Adrenal gland (tissue), 5 donors: Measurements from ENCODE around the gene FNDC3B.

Experiments used
- POLR2A ChIP-seq, 2 donors: fragments of 450-650 bp; IDR thresholded peaks; one replicate each; pipeline ENCODE4 v1.6.1; 2017; ENCODE audit warnings: antibody characterized with exemption in 2 of 2, mild to moderate bottlenecking in 2 of 2, moderate library complexity in 1 of 2
- TF ChIP-seq, protein P1 (sequence below), 6 experiments: fragments of 450-650 bp in 4 of 6; fragments of 200-600 bp in 2 of 6; sonication (generic) in 1 of 6; IDR thresholded peaks; 1 replicate in 5 of 6; 2 replicates in 1 of 6; pipeline versions ENCODE4 v1.5.1 to v1.8.0; 2016 to 2021; ENCODE audit warnings: antibody characterized with exemption in 6 of 6, mild to moderate bottlenecking in 2 of 6, moderate library complexity in 1 of 6
- donor health status: DM: no; HTN: no; CAD: no.

DNA sequence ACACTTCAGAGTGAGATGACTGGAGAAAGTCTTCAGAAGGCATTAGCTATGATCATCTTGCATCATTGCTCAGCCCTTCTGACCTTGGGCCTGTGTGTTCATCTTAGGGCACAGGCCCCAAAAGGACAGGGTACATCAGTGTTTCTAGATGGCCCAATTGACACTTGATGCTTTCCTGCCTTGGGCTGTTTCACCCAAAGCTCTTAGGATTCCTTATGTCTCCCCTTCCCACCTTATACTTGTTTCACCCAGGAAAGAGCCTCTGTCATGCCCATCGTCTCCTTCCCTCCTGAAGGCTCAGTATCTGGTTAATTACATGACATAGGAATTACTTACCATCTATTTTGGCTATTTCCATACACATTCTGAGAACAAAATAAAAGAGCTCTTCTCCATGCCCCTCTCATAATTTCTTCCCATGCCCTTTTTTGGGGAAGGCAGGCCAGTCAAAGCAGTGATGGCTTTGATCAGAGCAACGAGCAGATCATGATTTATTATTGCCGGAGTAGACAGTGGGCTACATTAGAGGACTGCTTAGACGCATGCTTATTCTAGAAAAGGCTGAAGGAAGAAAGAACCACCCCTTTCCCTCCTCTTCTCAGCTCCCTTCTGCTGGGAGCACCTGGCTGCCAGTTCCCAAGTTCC, 335.9 kb downstream of the FNDC3B start:
- TF ChIP-seq, protein P1, sequence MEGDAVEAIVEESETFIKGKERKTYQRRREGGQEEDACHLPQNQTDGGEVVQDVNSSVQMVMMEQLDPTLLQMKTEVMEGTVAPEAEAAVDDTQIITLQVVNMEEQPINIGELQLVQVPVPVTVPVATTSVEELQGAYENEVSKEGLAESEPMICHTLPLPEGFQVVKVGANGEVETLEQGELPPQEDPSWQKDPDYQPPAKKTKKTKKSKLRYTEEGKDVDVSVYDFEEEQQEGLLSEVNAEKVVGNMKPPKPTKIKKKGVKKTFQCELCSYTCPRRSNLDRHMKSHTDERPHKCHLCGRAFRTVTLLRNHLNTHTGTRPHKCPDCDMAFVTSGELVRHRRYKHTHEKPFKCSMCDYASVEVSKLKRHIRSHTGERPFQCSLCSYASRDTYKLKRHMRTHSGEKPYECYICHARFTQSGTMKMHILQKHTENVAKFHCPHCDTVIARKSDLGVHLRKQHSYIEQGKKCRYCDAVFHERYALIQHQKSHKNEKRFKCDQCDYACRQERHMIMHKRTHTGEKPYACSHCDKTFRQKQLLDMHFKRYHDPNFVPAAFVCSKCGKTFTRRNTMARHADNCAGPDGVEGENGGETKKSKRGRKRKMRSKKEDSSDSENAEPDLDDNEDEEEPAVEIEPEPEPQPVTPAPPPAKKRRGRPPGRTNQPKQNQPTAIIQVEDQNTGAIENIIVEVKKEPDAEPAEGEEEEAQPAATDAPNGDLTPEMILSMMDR (IDR thresholded peaks at IDR 0.05) = no peak
- no peak for TF ChIP-seq POLR2A (IDR thresholded peaks at IDR 0.05)
